Muscle layer of colon (tissue), 2 donors: ENCODE measurements around the gene ACOX1.

ENCODE experiments used
- H3K27ac ChIP-seq: one replicate; pipeline ENCODE4 v1.7.0; 2013; ENCODE audit warnings: low read depth, mild to moderate bottlenecking, low read length, moderate library complexity
- H3K27me3 ChIP-seq, 2 donors: one replicate each; pipeline ENCODE4 v1.7.0; 2013; ENCODE audit warnings: low read length in 2 of 2, mild to moderate bottlenecking in 2 of 2; ENCODE audit not compliant: insufficient read depth in 2 of 2, control insufficient read depth in 1 of 2
- H3K36me3 ChIP-seq: one replicate; pipeline ENCODE4 v1.7.0; 2013; ENCODE audit warnings: mild to moderate bottlenecking, low read length; ENCODE audit not compliant: insufficient read depth
- H3K4me1 ChIP-seq: one replicate; pipeline ENCODE4 v1.7.0; 2013; ENCODE audit warnings: mild to moderate bottlenecking, low read length; ENCODE audit not compliant: insufficient read depth
- H3K4me3 ChIP-seq, 2 donors: one replicate each; pipeline ENCODE4 v1.7.0; 2013; ENCODE audit warnings: low read length in 2 of 2, low read depth in 1 of 2, mild to moderate bottlenecking in 1 of 2, moderate library complexity in 1 of 2
- H3K9ac ChIP-seq: one replicate; pipeline ENCODE4 v1.7.0; 2013; ENCODE audit warnings: low read length
- H3K9me3 ChIP-seq: one replicate; pipeline ENCODE4 v1.7.0; 2013; ENCODE audit warnings: mild to moderate bottlenecking, low read length
- donor health status: abdominal sarcoma.
- donor health status: Adenocarcinoma of cecum.

Gene ACOX1

DNA sequence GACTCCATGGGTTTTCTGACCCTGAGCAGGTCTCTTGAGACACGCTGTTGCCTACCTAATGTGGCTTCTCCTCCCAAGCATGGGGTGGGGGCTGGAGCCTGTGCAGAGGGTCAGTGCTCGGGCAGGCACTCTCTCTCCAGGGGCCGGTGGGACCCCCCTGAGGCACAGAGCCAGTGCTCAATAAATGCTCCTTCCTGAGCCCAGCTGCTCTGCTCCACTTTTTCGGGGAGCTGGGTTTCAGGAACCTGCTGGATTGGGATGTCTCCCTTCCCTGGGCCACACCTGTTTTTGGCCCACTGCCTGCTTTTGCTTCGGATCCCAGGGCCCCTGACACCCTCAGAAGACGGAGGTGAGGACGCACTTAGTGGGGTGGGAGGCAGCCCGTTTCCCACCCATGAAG, 80.9 kb downstream of the ACOX1 start:
- Histone ChIP-seq H3K9ac (no peak overlapping the region), H3K36me3 (peaks cover 35% of the 10 kb centered on the region), H3K4me3 (no peak overlapping the region), H3K27ac (no peak overlapping the region), H3K27me3 (no peaks in the 10 kb centered on the region), H3K4me1 (peaks cover 31% of the 10 kb centered on the region), H3K9me3 (no peaks in the 10 kb centered on the region)

DNA sequence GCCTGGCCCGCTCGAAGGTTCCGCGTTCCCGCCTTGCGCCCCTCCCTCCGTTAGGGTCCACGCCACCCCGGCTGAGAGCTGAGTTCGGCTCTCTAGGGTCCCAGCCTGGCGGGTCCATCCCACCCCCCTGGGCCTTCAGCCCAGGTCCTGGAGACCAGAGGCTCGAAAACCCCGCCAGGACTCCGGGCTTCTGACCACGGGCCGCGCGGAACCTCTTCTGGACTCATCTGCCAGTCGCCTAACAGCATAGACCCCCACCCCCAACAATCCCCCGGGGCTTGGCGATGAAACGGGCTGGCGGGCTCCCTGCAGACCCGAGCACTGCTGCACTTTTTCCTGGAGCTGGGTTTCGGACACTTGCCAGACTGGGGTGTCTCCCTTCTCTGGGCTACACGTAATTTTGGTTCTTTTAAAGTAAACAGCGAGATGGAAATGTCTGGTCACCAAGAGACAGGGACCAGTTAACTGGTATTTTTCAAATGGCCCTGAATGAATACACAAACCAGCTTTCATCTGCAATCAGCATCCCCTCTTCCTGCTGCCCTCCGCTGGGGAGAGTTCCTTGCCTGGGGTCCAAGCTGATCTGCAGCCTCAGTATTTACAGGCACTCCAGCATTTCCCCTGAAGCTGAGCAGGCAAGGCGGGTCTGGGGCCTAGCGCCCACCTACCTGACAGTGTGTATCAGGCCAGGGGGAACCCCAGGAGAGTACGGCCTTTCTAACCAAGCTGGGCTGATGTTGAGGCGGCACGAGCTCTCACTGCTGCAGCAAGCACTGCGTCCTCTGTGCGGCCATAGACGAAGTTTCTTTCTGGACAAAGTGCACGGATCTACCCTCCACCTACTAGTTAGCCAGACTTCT, 81.6 kb downstream of the ACOX1 start:
- Histone ChIP-seq H3K9me3 (no peaks in the 10 kb centered on the region), H3K36me3 (peaks cover 30% of the 10 kb centered on the region), H3K4me1 (peaks cover 31% of the 10 kb centered on the region), H3K4me3 (peak overlapping the region; percentile 41 to 81), H3K27me3 (no peaks in the 10 kb centered on the region), H3K9ac (no peak overlapping the region), H3K27ac (peak overlapping the region; percentile 88)

DNA sequence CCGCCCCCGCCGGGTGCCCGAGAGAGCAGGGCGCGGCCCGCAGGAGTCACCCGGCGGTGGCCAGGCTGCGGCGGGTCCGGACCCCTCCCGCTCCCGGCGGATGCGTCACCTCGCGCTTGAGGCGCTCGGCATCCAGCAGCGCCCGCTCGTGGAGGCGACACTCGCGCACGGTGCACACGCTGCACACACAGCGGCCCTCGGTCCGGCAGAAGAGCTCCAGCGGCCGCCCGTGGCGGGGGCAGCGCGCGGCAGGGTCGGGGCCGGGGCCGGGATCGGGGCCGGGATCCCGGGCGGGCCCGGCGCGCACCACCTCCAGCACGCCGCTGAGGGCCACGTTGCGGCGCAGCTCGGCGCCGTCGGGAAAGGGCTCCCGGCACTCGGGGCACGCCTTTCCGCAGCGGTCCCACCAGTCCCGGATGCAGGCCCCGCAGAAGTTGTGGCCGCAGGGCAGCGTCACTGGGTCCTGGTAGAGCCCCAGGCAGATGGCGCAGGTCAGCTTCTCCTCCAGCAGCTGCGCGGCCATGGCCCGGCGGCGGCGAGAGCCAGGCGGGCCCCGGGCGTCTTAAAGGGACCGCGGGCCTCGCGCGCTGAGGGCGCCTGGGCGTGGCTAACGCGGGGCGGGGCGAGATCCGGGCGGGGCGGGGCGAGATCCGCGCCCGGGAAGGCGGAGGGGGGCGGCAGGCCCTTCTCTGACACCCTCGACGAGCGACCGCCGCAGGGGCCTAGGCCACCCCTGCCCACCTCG, 82.4 kb downstream of the ACOX1 start, which contains the start of gene TRIM65:
TSS of gene TRIM65 (minus strand) at position 537 of the 745 bp plus-strand sequence. CDS start at position 523, 14 bp downstream.
- no peaks in the 10 kb centered on the region for H3K9me3 ChIP-seq
- peak within 1 kb of the TSS; percentile 68 to 81 for H3K4me3 ChIP-seq
- no peaks in the 10 kb centered on the region for H3K27me3 ChIP-seq
- peaks cover 31% of the 10 kb centered on the region for H3K4me1 ChIP-seq
- H3K9ac ChIP-seq, result peak within 1 kb of the TSS; percentile 51
- H3K27ac ChIP-seq, result peak within 1 kb of the TSS; percentile 88
- peaks cover 35% of the 10 kb centered on the region for H3K36me3 ChIP-seq

DNA sequence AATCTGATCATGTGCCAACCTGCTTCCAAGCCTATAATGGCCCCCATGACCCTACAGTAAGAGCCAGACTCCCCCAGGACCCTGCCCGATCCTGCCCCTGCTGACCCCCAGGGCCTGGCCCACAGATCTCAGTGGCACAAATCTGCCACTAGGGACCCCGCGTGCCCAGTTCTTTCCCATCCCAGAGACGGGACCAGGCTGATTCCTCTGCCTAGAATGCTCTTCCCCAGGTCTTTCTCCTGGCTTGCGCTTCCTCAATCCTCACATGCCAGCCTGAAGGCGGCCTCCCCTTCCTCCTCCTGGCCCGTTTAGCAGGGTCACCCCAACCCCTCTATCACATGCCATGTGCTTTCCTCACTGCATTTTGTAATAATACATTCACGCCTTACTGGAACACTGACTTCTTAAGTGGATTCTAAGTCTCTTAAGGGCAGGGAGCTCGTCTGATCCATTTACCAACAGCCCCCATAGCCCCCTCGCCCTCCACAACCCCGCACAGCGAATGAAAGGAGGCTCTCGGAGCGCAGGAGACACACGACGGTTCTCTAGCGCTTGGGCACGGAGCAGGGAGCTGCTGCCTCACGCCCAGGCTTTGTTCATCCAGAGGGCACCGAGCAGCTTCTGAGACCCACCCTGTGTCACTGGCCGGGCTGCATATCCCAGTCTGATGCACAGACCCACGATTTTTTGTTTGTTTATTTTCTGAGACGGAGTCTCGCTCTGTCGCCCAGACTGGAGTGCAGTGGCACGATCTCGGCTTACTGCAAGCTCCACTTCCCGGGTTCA, 83.4 kb downstream of the ACOX1 start:
- Histone ChIP-seq H3K36me3 (peaks cover 34% of the 10 kb centered on the region), H3K27me3 (no peaks in the 10 kb centered on the region), H3K9ac (peak overlapping the region; percentile 51), H3K4me3 (peak overlapping the region; percentile 56 to 68), H3K9me3 (no peaks in the 10 kb centered on the region), H3K4me1 (peaks cover 31% of the 10 kb centered on the region), H3K27ac (peak overlapping the region; percentile 88)

DNA sequence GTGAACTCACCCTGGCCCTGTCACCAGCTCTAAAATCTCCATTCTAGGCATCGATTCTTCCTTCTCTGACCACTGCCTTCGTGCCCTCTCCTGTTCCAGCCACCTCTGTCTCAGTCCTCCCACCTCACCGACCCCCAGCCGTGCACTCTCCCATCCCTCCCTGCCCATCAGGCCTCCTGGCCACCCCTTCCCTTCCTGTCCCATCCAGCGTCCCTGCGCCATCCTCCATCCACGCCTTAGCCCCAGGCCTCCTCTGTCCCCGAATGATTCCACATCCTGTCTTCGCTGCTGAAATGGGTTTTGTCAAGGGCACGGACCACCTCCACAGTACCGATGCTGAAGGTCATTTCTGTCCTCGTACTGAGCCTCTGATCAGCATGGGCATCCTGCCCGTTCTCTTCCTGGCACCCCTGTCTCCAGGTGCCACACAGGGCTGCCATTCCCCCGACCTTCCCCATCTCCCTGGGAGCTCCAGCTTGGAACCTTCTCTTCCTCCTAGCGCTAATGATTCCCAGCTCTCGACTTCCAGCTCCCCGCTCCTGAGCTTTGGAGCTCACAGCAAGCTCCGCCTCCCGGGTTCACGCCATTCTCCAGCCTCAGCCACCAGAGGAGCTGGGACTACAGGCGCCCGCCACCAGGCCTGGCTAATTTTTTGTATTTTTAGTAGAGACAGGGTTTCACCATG, 84.8 kb downstream of the ACOX1 start:
- Histone ChIP-seq H3K27ac (no peak overlapping the region), H3K9me3 (no peaks in the 10 kb centered on the region), H3K36me3 (peaks cover 33% of the 10 kb centered on the region), H3K9ac (no peak overlapping the region), H3K4me1 (peaks cover 31% of the 10 kb centered on the region), H3K27me3 (no peaks in the 10 kb centered on the region), H3K4me3 (no peak overlapping the region)

DNA sequence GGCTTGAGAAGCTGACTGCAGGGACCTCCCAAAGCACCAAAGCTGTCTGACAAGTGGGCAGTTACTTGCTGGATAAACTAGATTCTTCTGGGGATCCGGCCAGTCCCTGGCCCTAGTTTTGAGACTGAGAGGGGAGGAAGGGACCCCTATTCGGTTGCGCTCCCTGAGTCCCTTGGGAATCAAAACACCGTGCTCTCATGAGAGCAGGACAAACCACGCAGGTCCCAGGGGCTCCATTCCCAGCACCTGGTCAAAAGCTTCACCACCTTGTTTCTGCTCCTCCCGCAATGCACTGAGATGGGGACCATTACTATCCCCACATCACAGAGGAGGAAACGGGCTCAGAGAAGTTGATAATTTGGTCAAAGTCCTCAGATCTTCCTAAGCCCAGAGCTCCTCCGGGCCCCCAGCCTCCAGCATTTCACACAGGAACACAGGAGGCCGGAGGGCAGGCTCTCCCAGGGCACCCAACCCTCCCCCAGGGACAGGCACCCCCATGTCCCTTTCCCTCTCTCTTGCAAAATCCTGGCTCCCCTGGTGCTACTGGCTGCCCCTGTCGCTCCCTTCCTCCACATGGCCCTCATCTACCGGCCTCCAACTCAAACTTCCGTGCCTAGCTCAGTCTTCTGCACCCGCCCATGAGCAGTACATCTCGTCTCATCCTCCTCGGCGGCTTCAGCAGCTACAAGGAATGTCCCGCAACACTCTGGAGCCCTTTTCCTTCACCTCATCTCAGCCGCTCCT, 85.5 kb downstream of the ACOX1 start:
- peaks cover 30% of the 10 kb centered on the region for H3K36me3 ChIP-seq
- no peak overlapping the region for H3K9ac ChIP-seq
- no peaks in the 10 kb centered on the region for H3K27me3 ChIP-seq
- H3K27ac ChIP-seq, result no peak overlapping the region
- peaks cover 31% of the 10 kb centered on the region for H3K4me1 ChIP-seq
- H3K9me3 ChIP-seq, result no peaks in the 10 kb centered on the region
- H3K4me3 ChIP-seq, result no peak overlapping the region

DNA sequence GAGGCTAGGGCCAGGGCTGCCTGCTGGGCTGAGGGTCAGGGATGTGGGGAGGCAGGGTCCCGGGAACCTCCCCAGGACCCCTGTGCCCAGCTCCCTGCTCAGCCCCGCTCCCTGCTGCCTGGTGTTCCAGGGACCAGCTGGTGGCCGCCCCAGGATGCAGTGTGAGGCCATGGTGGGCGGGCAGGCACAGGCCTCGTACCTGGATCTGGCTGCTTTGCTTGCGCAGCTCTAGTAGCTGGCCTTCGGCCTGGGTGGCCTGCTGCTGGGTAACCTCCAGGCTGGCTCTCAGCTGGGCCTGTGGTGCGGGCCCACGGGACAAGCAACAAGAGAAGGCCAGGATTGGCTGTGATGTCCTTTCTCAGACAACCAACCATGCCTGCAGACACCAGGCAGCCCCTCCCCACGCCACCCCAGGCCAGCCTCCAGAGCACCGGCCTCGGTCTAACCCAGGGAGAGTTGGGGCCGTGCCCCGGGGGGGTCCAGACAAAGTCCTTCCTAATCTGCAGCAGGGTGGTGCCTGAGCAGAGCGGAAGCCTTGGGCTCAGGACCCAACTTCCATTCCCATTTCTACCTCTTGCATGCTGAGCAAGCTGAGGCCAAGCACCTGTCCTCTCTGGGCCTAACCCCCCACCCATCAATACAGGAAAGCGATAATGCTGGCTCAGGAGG, 86.3 kb downstream of the ACOX1 start:
- Histone ChIP-seq H3K27ac (no peak overlapping the region), H3K9me3 (no peaks in the 10 kb centered on the region), H3K9ac (no peak overlapping the region), H3K4me1 (peaks cover 31% of the 10 kb centered on the region), H3K36me3 (peaks cover 26% of the 10 kb centered on the region), H3K4me3 (no peak overlapping the region), H3K27me3 (no peaks in the 10 kb centered on the region)

DNA sequence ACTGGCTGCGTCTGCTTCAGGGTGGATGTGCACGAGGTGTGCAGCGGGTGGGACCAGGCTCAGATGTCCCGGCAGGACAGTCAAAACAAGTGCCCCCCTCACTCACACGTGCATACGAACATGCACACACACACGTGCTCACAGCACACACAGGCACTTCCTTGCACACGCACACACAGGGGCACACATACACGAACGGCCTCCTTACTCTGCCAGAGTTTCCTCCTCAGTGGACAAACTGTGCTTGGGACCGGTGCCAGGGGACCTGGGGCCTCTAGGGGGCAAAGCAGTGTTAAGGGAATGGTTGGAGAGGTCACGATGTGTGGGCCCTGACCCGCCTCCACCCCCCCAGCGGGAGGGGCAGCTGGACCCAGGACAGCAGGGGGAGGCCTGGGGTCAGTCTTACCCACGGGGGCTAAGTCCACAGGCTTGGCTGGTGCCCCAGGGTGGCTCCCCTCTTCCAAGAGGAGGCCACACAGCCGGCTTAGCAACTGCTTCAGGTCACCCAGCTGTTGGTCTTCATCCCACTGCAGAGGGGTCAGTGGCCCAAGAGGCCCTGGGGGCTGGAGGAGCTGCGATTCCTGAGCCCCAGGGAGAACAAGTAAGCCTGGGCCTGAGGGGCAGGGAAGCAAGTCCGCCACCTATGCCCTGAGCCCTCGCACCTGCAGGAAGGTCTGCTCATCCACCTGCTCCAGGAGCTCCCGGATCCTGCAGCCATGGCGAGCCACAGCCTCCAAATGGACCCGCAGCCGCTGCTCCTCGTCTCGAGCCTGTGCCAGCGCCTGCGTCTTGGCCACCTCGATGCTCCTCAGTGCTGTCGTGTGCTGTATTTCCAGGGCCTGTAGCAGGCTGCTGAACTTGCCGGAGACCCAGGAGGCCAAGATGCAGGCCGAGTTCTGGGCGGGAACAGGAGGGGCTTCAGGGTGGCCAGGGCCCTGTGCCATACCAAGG, 87.1 kb downstream of the ACOX1 start:
- H3K36me3 ChIP-seq, result peaks cover 26% of the 10 kb centered on the region
- peaks cover 24% of the 10 kb centered on the region for H3K4me1 ChIP-seq
- H3K9ac ChIP-seq, result no peak overlapping the region
- H3K27ac ChIP-seq, result no peak overlapping the region
- H3K9me3 ChIP-seq, result no peaks in the 10 kb centered on the region
- no peak overlapping the region for H3K4me3 ChIP-seq
- no peaks in the 10 kb centered on the region for H3K27me3 ChIP-seq
